Naive thymus-derived CD4-positive, alpha-beta T cell (primary cell): Measurements from ENCODE around the gene STK40. TPM values are rescaled to one million over a fixed set of nuclear protein-coding genes. Genes with fewer than 3 reads are reported as not detected.

Source experiments
- ATAC-seq: fragments of 150-1000 bp; cut with Tn5 transposase; 2 replicates; pipeline ENCODE4 v1.10.0; 2021; ENCODE audit warnings: mild to moderate bottlenecking, moderate library complexity
- CTCF ChIA-PET: fragments of 350-600 bp; sonication (Branson Sonifier 250); formaldehyde crosslinking; loops from one replicate; lab custom pipeline; 2021; ENCODE audit warnings: antibody characterized with exemption; lab: Charles Lee
- POLR2A ChIA-PET: fragments of 350-600 bp; sonication (Branson Sonifier 250); formaldehyde crosslinking; loops from one replicate; lab custom pipeline; 2021; ENCODE audit warnings: antibody characterized with exemption, inconsistent platforms; lab: Charles Lee
- DNase-seq, 9 donors: peaks; one replicate each; pipeline versions ENCODE4 v3.0.0 to v3.0.0-alpha.2; 2020 to 2022; ENCODE audit warnings: mixed read lengths in 1 of 9
- H3K27ac ChIP-seq: one replicate; pipeline ENCODE4 v1.7.0; 2013; ENCODE audit warnings: mild to moderate bottlenecking, low read depth, low read length, moderate library complexity
- H3K27me3 ChIP-seq, 2 donors: one replicate each; pipeline ENCODE4 v1.7.0; 2013; ENCODE audit warnings: low read length in 2 of 2, mild to moderate bottlenecking in 2 of 2, moderate library complexity in 2 of 2; ENCODE audit not compliant: control insufficient read depth in 2 of 2, insufficient read depth in 2 of 2
- H3K36me3 ChIP-seq, 3 experiments: 1 replicate in 2 of 3; 2 replicates in 1 of 3; pipeline ENCODE4 v1.7.0; 2013; ENCODE audit warnings: low read length in 3 of 3, mild to moderate bottlenecking in 3 of 3, moderate library complexity in 1 of 3; ENCODE audit not compliant: insufficient read depth in 3 of 3, control insufficient read depth in 2 of 3
- H3K4me1 ChIP-seq, 2 donors: one replicate each; pipeline ENCODE4 v1.7.0; 2013; ENCODE audit warnings: low read length in 2 of 2, mild to moderate bottlenecking in 2 of 2, moderate library complexity in 1 of 2; ENCODE audit not compliant: control insufficient read depth in 2 of 2, insufficient read depth in 2 of 2
- H3K4me3 ChIP-seq: 2 replicates; pipeline ENCODE4 v1.7.0; 2013; ENCODE audit warnings: mild to moderate bottlenecking, low read length
- H3K9me3 ChIP-seq, 3 experiments: 1 replicate in 2 of 3; 2 replicates in 1 of 3; pipeline ENCODE4 v1.7.0; 2013; ENCODE audit warnings: low read length in 3 of 3; ENCODE audit not compliant: control insufficient read depth in 2 of 3
- H3K27ac Mint-ChIP-seq, 9 donors: one replicate each; pipeline ENCODE4 v1.8.0; 2020 to 2022; ENCODE audit warnings: mixed read lengths in 9 of 9, mild to moderate bottlenecking in 8 of 9, moderate library complexity in 5 of 9, inconsistent platforms in 2 of 9
- H3K27me3 Mint-ChIP-seq, 5 donors: one replicate each; pipeline ENCODE4 v1.8.0; 2021 to 2022; ENCODE audit warnings: mixed read lengths in 5 of 5, mild to moderate bottlenecking in 1 of 5
- H3K36me3 Mint-ChIP-seq, 5 donors: one replicate each; pipeline ENCODE4 v1.8.0; 2020 to 2022; ENCODE audit warnings: mixed read lengths in 5 of 5, mild to moderate bottlenecking in 3 of 5, inconsistent platforms in 1 of 5
- H3K4me1 Mint-ChIP-seq, 7 donors: one replicate each; pipeline ENCODE4 v1.8.0; 2020 to 2022; ENCODE audit warnings: mixed read lengths in 7 of 7, mild to moderate bottlenecking in 3 of 7, inconsistent platforms in 1 of 7
- H3K4me3 Mint-ChIP-seq, 10 donors: one replicate each; pipeline ENCODE4 v1.8.0; 2020 to 2022; ENCODE audit warnings: mild to moderate bottlenecking in 10 of 10, mixed read lengths in 10 of 10, moderate library complexity in 6 of 10, inconsistent platforms in 2 of 10
- H3K9me3 Mint-ChIP-seq, 11 donors: one replicate each; pipeline ENCODE4 v1.8.0; 2020 to 2022; ENCODE audit warnings: mixed read lengths in 11 of 11, mild to moderate bottlenecking in 4 of 11, inconsistent platforms in 1 of 11, moderate library complexity in 1 of 11
- intact Hi-C, 2 donors: fragments of 100-400 bp; cut with micrococcal nuclease; formaldehyde crosslinking; loops; one replicate each; pipeline ENCODE4 v1.15.1; 2023
- polyA plus RNA-seq, 2 donors: library from polyadenylated mRNA; unstranded; fragments of 300-500 nt; fragmentation: Illumina TruSeq; gene quantifications; one replicate each; pipeline ENCODE4 v1.2.3, GENCODE V29; 2021
- total RNA-seq, 6 experiments: library from RNA in 5 of 6; stranded (reverse) in 5 of 6; gene quantifications; 1 replicate in 5 of 6; 2 replicates in 1 of 6; pipeline ENCODE4 v1.2.3 and lab custom pipeline; 2021 to 2026

The STK40 gene
- total and polyA plus RNA-seq, 7 experiments from 2014 or later: 27.6 to 56.8 (median 46.8) TPM

GRCh38 chr1:36343651-36344394 lies 41.9 kb downstream of the STK40 start:
- H3K9me3 Mint-ChIP-seq: no peaks in the 10 kb centered on the region
- no peak overlapping the region for H3K4me3 Mint-ChIP-seq
- ChIA-PET POLR2A (interaction anchor here (1.0 to 3.4 kb wide), 7 partner anchors 16 to 75 kb away, joined by 3 to 49 read pairs (median 10); partner anchors contain the start of genes LSM10 and STK40), CTCF (interaction anchor here (0.8 to 7.6 kb wide), 11 partner anchors 13 to 212 kb away, joined by 3 to 176 read pairs (median 9); partner anchors contain the start of genes LSM10 and STK40)
- no peak overlapping the region for H3K27ac ChIP-seq
- DNase-seq: no peak
- H3K27ac Mint-ChIP-seq: peak overlapping the region in 3 of 9 donors; percentile 19 to 67 (median 61)
- peaks cover 0 to 8% of the 10 kb centered on the region in 2 donors for H3K4me1 ChIP-seq
- peaks cover 0 to 50% (median 15%) of the 10 kb centered on the region in 5 donors for H3K36me3 Mint-ChIP-seq
- no peaks in the 10 kb centered on the region for H3K27me3 ChIP-seq
- no peak overlapping the region for H3K4me3 ChIP-seq
- intact Hi-C loops: no loop called here
- no peak for ATAC-seq
- peaks cover 0 to 39% (median 19%) of the 10 kb centered on the region in 7 donors for H3K4me1 Mint-ChIP-seq
- peaks cover 6 to 79% (median 16%) of the 10 kb centered on the region in 3 experiments for H3K36me3 ChIP-seq
- no peaks in the 10 kb centered on the region for H3K9me3 ChIP-seq
- H3K27me3 Mint-ChIP-seq: no peaks in the 10 kb centered on the region

- DNase-seq: peak; percentile 47 to 72 (median 58)
- H3K4me3 ChIP-seq: no peak overlapping the region
- Mint-ChIP-seq H3K36me3 (peaks cover 0 to 42% (median 9%) of the 10 kb centered on the region in 5 donors), H3K9me3 (no peaks in the 10 kb centered on the region), H3K4me3 (no peak overlapping the region), H3K27ac (peak overlapping the region in 6 of 9 donors; percentile 32 to 86 (median 71)), H3K27me3 (no peaks in the 10 kb centered on the region), H3K4me1 (peaks cover 6 to 40% (median 28%) of the 10 kb centered on the region in 7 donors)
- peaks cover 0 to 68% (median 10%) of the 10 kb centered on the region in 3 experiments for H3K36me3 ChIP-seq
- intact Hi-C loops: loop anchor here (1.0 kb wide), 3 partner anchors 27 to 78 kb away; no protein-coding TSS in a partner anchor
- no peak overlapping the region for H3K27ac ChIP-seq
- peaks cover 0 to 8% of the 10 kb centered on the region in 2 donors for H3K4me1 ChIP-seq
- ChIA-PET CTCF (interaction anchor here (0.5 to 7.6 kb wide), 24 partner anchors 9 to 213 kb away, joined by 3 to 176 read pairs (median 6); partner anchors contain the start of genes EVA1B, LSM10, SH3D21 and STK40), POLR2A (interaction anchor here (0.8 to 3.4 kb wide), 13 partner anchors 10 to 79 kb away, joined by 3 to 49 read pairs (median 4); partner anchors contain the start of genes LSM10 and STK40)
- peak; percentile 86 for ATAC-seq
- H3K27me3 ChIP-seq: no peaks in the 10 kb centered on the region
- H3K9me3 ChIP-seq: no peaks in the 10 kb centered on the region
These were observed 43.1 kb downstream of the STK40 start for GRCh38 chr1:36342426-36343185.

GRCh38 chr1:36341626-36342320 lies 44.0 kb downstream of the STK40 start:
- Histone ChIP-seq H3K4me3 (no peak overlapping the region), H3K36me3 (peaks cover 0 to 61% (median 10%) of the 10 kb centered on the region in 3 experiments), H3K27ac (no peak overlapping the region), H3K9me3 (no peaks in the 10 kb centered on the region), H3K4me1 (peaks cover 0 to 8% of the 10 kb centered on the region in 2 donors), H3K27me3 (no peaks in the 10 kb centered on the region)
- intact Hi-C loops: loop anchor here (1.0 kb wide), 3 partner anchors 28 to 79 kb away; no protein-coding TSS in a partner anchor
- ChIA-PET POLR2A (interaction anchor here (1.0 to 3.4 kb wide), 9 partner anchors 11 to 77 kb away, joined by 3 to 49 read pairs (median 5); partner anchors contain the start of genes LSM10 and STK40), CTCF (interaction anchor here (0.5 to 7.6 kb wide), 19 partner anchors 9 to 208 kb away, joined by 3 to 176 read pairs (median 9); partner anchors contain the start of genes EVA1B, SH3D21, STK40 and TRAPPC3)
- ATAC-seq (no peak), DNase-seq (no peak)
- H3K4me3 Mint-ChIP-seq: no peak overlapping the region
- no peaks in the 10 kb centered on the region for H3K27me3 Mint-ChIP-seq
- peaks cover 0 to 36% (median 5%) of the 10 kb centered on the region in 5 donors for H3K36me3 Mint-ChIP-seq
- H3K9me3 Mint-ChIP-seq: no peaks in the 10 kb centered on the region
- H3K4me1 Mint-ChIP-seq: peaks cover 6 to 40% (median 28%) of the 10 kb centered on the region in 7 donors
- no peak overlapping the region for H3K27ac Mint-ChIP-seq

- DNase-seq (no peak), ATAC-seq (no peak)
- no peaks in the 10 kb centered on the region for H3K27me3 ChIP-seq
- intact Hi-C loops: no loop called here
- no peaks in the 10 kb centered on the region for H3K27me3 Mint-ChIP-seq
- peaks cover 0 to 8% of the 10 kb centered on the region in 2 donors for H3K4me1 ChIP-seq
- H3K4me3 ChIP-seq: no peak overlapping the region
- no peak overlapping the region for H3K4me3 Mint-ChIP-seq
- no peak overlapping the region for H3K27ac ChIP-seq
- peaks cover 0 to 43% (median 6%) of the 10 kb centered on the region in 3 experiments for H3K36me3 ChIP-seq
- H3K9me3 Mint-ChIP-seq: no peaks in the 10 kb centered on the region
- POLR2A ChIA-PET: no interaction called here
- peak overlapping the region in 1 of 9 donors; percentile 55 for H3K27ac Mint-ChIP-seq
- CTCF ChIA-PET: interaction anchor here (1.4 to 7.6 kb wide), 2 partner anchors 28 to 82 kb away, joined by 3 to 176 read pairs; no protein-coding TSS in a partner anchor
- no peaks in the 10 kb centered on the region for H3K9me3 ChIP-seq
- H3K36me3 Mint-ChIP-seq: peaks cover 0 to 26% (median 5%) of the 10 kb centered on the region in 5 donors
- peaks cover 6 to 36% (median 24%) of the 10 kb centered on the region in 7 donors for H3K4me1 Mint-ChIP-seq
These were observed 46.1 kb downstream of the STK40 start for GRCh38 chr1:36339615-36340014.

GRCh38 chr1:36339215-36339614 lies 46.5 kb downstream of the STK40 start:
- no peak overlapping the region for H3K4me3 ChIP-seq
- peaks cover 0 to 8% of the 10 kb centered on the region in 2 donors for H3K4me1 ChIP-seq
- H3K9me3 ChIP-seq: no peaks in the 10 kb centered on the region
- ATAC-seq (no peak), DNase-seq (no peak)
- no peak overlapping the region for H3K27ac ChIP-seq
- no peak overlapping the region for H3K4me3 Mint-ChIP-seq
- peaks cover 0 to 22% (median 5%) of the 10 kb centered on the region in 5 donors for H3K36me3 Mint-ChIP-seq
- no peaks in the 10 kb centered on the region for H3K27me3 ChIP-seq
- CTCF ChIA-PET: interaction anchor here (1.4 to 7.6 kb wide), 2 partner anchors 29 to 83 kb away, joined by 3 to 176 read pairs; no protein-coding TSS in a partner anchor
- POLR2A ChIA-PET: interaction anchor here (1.0 kb wide), 1 partner anchor 65 kb away, joined by 3 read pairs; no protein-coding TSS in a partner anchor
- peaks cover 0 to 39% (median 6%) of the 10 kb centered on the region in 3 experiments for H3K36me3 ChIP-seq
- intact Hi-C loops: no loop called here
- H3K27ac Mint-ChIP-seq: peak overlapping the region in 1 of 9 donors; percentile 55
- H3K27me3 Mint-ChIP-seq: no peaks in the 10 kb centered on the region
- H3K9me3 Mint-ChIP-seq: no peaks in the 10 kb centered on the region
- H3K4me1 Mint-ChIP-seq: peaks cover 6 to 36% (median 23%) of the 10 kb centered on the region in 7 donors
